GM15510 (cell line): ENCODE results near the gene PTPRK.

ENCODE experiments used
- POLR2A ChIP-seq: IDR thresholded peaks from 3 replicates; pipeline ENCODE4 v1.6.1; 2011; ENCODE audit warnings: borderline replicate concordance; ENCODE audit not compliant: insufficient read length; ENCODE audit errors: extremely low read depth

Gene PTPRK

GRCh38 chr6:128265706-128266105 lies 254.7 kb downstream of the PTPRK start:
- TF ChIP-seq POLR2A: no peak

- no peak for TF ChIP-seq POLR2A
Observed at GRCh38 chr6:128259730-128260685, 260.4 kb downstream of the PTPRK start.

GRCh38 chr6:128259029-128259724 lies 261.2 kb downstream of the PTPRK start:
- peak; percentile 15 for TF ChIP-seq POLR2A

GRCh38 chr6:128256095-128256494 lies 264.3 kb downstream of the PTPRK start:
- TF ChIP-seq POLR2A: no peak

- TF ChIP-seq POLR2A: no peak
Observed at GRCh38 chr6:128252341-128253176, 267.8 kb downstream of the PTPRK start.

DNA sequence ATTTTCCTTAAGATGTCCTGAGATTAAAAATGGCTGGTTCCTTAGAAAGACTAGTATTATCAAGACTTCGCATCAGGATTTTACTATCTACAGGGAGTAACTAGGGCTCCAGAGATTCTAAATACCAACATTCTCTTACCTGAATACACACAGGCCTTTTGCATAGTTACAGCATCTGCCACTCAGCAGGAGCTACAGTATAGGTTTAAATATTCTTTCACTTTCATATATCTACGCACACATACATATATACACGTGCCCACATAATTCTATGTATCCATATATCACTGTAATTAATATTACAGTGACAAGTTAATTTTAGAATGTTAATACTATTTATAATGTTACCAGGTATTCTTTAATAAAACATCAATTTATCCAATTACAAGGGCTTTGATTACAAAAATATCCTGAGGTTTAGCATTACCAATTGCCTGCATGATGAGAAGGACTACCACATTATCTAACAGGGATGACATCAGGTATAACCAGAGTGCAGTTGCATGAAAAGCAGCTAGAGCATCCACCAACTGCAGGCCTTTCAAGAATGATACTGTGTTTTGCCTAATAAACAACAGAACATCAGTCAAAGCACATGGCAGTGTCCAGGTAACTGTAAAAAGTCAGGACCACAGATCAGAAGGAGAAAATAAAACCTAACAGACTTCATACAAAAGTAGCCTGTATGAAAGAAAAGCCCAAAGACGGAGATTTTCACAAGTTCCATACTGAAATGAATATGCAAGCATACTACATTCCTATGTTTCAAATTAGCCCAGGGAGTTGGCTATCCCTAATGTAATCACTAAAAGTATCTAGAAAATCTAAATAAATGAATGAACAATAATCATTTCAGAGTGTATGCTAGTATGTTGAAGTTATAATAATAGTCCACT lies 268.7 kb downstream of the PTPRK start:
- no peak for TF ChIP-seq POLR2A

DNA sequence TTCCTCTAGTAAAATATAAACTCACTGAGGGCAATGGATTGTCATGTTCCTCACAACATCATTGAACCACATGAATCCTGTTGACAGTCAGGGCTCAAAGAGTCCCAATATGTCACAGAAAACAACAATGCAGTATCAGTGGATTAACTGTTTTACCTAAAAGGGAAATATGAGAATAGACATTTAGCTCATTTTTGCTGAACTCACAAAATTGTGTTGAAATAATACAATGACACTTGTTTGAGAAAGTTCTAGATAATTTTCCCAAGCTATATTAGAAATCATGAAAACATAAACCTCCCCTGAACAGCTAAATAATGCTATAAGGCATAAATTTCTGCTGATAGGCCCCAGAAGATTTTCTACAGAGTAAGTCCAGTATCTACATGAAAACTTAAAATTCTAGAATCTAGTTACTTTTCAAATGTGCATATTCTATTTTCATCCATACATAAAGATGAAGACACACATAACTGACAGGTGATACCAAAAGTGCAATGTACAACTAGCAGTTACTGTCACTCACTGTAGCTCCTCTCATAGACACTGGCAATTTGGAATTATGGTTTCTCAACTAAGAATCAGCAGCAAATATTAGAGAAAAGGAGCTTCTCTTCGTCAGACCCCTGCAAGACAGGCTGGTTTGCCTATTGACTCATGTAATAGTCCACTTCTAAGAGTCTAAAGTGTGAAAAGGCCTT lies 269.9 kb downstream of the PTPRK start:
- no peak for TF ChIP-seq POLR2A

- no peak for TF ChIP-seq POLR2A
Observed at GRCh38 chr6:128249429-128249828, 271.0 kb downstream of the PTPRK start.

DNA sequence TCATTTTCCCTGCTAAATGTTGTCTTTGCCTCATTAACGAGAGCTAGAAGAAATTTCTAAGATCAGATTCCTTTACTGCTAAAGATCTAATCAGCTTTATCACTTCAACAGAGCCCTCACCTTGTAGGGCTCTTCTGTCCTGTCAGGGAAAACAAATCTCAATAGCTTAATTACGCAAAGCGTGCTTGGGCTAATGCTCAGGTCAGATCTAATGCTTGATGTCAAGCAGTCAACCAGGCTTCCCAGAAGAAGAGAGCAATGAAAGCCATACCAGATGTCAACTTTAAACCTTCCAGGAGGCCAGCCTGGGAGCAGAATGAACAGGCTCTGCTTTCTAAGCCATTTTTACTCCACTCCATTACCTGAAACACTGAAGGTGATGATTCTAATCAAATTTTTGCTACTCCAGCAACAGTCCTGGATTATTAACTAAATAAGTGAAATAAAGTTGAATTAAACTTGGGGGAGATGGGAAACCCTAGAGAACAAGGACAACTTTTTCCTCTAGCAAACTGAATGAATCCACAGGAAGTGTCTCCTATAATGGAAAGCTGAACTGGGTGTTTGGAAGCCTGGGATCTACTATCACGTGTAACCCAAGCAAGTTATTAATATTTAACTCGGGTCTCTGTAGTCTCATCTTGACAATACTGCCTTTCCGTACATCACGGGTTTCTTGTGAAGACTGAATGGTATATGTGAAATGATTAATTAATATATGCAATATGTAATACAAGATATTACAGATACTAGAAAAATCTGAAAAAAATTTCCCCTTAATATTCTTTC lies 273.7 kb downstream of the PTPRK start:
- TF ChIP-seq POLR2A: no peak

DNA sequence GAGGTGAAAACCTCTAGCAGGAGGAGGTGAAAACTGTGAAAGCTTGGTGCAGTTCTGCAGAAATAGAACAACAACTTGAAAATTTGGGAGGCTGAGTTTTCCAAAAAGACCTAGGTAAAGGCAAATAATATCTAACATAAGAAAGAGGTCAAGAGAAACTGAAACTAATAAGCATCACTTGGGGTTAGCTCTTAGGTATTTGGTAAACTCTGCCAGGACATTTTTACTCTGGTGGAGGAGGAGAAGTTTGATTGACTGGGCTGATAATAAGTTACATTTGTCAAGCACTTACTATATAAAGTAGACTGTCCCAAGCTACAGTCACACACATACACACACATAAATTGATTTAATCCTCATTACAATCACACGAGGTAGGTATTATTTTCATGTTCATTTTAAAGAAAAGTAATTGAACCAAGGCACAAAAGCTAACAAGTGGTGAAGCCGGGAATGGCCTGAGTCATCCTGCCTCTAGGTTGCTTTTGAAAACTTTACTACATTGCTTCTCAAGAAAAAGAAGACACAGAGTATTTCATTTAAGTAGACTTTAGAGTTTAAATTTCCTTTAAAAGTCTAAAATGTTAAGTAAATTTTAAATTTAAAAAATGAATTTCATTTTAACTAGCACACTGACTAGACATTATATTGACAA lies 275.5 kb downstream of the PTPRK start:
- no peak for TF ChIP-seq POLR2A

DNA sequence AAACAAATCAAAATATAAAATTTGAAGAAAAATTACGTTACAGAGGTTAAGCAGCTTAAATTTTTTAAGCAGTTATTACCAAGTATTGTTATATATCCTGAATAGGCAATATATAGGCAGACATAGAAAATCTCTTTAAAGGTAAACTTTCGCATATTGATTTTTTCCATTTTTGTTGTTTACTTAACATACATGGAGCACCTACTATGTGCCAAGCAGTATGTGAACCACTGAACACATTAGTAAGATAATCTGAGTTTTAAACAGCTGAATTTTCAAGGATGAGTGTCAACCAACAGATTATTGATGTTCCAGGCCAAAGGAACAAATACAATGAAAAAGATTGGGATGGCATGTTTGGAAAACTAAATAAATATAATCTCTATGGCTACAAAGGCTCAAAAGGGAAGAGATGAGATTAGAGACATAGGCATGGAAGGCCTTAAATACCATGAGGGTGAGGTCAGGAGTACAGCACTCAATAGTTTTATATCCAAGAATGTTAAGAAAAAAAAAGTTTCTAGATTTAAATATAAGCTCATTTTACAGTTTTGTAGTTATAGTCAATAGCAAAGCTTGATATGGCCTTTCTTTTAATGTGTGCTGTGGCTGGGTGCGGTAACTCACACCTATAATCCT lies 277.5 kb downstream of the PTPRK start:
- TF ChIP-seq POLR2A: no peak

GRCh38 chr6:128241216-128241615 lies 279.2 kb downstream of the PTPRK start:
- TF ChIP-seq POLR2A: no peak
